SK-N-DZ (cell line): ENCODE data around the gene CD1C.
"Not testable (repeated sequence)": the region's sequence is repeated elsewhere in the genome, so short reads cannot be mapped to it uniquely, and the experiment has no call there.

Experiments used
- DNase-seq: peaks from one replicate; pipeline ENCODE4 v3.0.0-alpha.2; 2015; ENCODE audit warnings: low spot score

CD1C gene

GRCh38 chr1:158328426-158328825 lies 38.7 kb downstream of the CD1C start:
- no peak for DNase-seq

- DNase-seq: no peak
These were observed 39.6 kb downstream of the CD1C start for GRCh38 chr1:158329300-158329699.

GRCh38 chr1:158329733-158330132 lies 40.0 kb downstream of the CD1C start:
- DNase-seq: no peak

DNA sequence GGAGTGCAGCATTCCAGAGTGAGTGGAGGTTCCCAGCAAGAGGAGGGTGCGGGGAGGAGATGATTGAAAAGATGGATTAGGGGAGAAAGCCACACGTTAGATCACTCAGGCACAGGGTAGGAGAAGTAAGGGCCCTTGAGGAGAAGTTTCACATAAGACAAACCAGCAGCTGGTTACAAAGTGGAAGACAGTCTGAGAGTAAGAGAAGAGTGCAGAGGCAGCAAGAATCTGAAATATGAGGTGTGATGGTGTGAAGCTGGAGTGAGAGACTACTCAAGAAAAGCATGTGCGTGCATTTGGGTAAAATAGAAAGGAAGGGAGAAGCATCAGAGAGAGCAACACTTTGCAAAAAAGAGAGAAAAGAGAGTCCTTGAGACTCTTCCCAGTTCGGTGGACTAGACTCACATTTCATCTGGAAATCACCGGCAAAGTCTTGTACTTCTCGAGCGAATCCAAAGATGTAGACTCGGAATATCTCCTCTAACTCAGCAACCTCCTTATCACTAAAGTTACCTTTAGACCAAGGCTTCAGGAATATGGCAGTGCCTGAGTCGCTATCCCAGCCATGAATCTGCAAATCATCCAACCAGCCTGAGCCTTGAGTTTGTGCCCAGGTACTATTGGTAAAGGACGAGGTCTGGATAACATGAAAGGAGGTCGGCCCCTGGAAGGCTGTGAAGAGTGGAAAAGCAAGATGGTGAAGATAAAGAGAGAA lies 40.8 kb downstream of the CD1C start:
- DNase-seq: no peak

DNA sequence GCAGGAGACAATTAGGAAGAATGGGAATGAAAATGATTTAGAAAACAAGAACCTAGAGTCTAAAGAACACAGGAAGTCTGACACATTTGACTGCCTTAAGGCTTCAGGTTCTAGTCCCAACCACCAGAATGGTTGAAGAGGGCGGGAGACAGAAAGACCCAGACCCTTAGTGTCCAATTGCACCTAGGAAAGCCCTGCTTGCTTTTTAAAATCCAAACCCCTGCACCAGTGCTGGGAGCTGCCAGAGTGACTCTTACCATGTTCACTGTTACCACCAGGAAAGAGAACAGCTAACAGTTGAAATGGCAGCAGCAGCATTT lies 41.3 kb downstream of the CD1C start:
- no peak for DNase-seq

DNA sequence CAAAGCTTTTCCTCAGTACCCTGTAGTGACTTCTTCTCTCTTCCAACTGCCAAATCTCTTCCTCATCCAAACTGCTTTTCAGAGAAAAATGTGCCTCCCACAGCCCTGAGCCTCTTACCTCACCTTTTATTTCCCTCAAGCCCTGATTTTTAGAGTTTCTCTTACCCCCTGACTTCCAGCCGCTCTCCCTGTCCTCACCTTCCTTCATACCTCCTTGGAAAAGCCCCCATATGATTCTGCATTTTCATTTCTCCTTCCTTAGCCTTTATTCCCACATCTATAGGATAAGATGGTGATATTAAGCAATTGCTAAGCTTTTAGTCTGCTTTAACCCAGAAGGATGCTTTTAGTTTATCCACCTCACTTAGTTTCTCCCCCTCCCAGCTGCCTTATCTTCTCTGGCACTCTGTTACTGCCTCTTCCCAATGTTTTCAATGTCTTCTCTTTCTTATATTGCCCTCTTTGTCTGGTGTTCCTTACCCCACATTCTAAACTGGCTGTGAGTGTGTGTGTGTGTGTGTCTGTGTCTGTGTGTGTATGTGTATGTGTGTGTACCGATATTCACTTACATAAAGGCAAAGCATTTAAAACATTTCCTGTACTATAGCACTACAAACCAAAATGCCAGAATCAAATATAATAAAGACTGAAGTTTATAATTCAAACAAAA lies 41.9 kb downstream of the CD1C start, which contains the start of gene CD1B:
CD1B (minus strand) TSS at position 51 of the 670 bp plus-strand sequence. CDS start 108 bp downstream, outside the sequence.
- no peak for DNase-seq

DNA sequence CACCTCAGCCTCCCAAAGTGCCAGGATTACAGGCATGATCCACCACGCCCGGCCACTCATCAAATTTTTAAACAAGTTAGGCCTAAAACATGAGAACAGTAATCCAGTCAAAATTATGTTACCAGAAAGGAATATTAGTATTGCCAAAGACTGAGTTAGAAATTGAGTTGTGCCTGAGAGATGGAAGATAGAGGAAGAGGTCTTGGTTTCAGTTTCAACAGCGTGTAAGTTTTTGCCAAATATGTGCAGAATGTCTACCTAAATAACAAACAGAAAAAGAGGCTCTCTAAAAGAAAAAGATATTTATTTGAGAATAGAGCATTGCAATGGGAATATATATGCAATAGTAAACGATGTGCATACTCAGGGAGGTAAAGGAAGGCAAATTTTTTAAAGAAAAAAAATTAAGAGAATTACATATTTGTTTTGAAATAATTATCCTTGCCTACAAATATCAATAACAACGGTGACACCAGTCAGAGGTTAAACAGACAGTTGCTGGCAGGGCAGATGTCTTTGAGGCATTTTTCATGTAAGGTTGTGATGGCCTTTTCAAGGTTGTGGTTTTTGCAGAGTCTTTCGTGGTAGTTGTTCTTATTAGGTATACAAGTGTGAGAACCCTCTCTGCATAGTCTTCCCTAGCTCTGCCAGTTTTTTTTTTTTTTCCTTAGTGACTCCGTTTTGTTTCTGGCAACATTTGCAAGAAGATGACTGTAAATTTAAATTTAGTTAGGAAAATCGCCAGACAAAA lies 43.9 kb downstream of the CD1C start:
- DNase-seq: no peak

DNA sequence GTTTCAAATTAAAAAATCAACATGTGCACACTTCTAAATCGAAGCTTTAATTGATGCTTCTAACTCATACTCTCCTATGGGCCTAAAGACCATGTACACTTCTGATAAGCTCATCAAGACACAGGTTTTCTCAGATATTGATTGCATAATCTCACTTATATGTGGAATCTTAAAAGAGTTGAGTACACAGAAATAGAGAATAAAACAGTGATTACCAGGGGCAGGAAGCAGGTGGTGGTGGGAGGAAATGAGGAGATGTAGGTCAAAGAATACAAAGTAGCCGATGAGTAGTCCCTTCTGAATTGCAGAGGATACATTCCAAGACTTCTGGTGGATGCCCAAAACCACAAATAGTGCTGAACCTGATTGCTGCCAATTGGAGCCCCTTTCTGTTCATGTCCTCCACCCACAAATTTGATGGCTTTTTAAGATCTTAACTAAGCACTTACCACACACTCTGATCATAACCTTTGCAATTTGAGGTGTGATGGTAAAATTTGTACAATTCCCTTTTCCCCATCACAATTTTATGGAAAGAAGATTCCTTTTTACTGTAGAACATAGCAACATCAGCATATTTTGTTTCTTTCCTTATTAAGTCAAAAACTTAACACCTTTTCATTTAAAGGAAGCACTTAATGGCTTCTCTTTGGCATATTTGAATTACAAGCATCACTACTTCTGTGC lies 44.9 kb downstream of the CD1C start:
- DNase-seq: no peak

DNA sequence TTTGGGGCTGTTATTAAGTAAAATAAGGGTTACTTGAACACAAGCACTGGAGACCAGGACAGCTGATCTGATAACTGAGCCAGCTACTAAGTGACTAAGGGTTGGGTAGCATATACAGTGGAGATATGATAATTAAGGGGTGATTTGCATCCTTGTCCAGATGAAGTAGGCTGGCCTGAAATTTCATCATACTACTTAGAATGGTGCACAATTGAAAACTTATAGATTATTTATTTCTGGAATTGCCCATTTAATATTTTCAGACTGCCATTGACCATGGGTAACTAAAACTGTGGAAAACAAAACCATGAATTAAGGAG lies 45.5 kb downstream of the CD1C start:
- no peak for DNase-seq

- DNase-seq: not testable (repeated sequence)
These were observed 46.7 kb downstream of the CD1C start for GRCh38 chr1:158336413-158336812.
